ENCODE data around the gene KHDC4.
A peak's percentile ranks its signal among the peaks of the same experiment; 100 is the strongest.

The KHDC4 gene

DNA sequence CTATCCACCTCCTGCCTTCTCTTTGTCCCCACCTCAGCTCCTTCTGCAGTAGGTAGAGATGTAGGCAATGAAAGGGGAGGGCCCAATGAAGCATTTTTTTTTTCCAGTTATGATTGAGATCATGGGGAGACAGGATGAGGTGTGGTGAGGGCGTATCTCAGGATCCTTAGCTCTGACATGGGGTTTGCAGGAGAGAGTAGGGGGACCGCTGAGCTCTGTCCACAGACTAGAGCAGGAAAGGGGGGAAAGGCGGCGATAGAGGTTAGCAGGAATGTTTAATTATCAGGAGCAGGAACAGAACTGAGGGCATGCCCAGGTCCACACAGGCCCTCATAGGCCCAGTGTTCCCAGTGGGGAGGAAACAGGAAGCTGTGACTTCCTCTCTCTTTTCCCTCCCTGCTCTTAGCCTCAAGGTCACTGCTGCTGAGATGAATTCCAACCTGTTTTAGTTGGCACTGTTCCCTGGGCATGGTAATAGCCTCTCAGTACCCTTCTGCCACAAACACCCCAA lies 6.3 kb upstream of the KHDC4 start:
- H3K27ac ChIP-seq (ENCODE audit: extremely low read depth, low read depth, low read length) = peak overlapping the region; percentile 81
- H3K9me3 ChIP-seq (ENCODE audit: control insufficient read depth, insufficient read depth, low read depth, low read length) = no peaks in the 10 kb centered on the region
- H3K36me3 ChIP-seq (ENCODE audit: control insufficient read depth in 2 of 2, insufficient read depth in 1 of 2, low read length in 2 of 2) = no peaks in the 10 kb centered on the region
- POLR2A ChIA-PET = interaction anchor here (0.9 to 2.1 kb wide), 7 partner anchors 8 to 49 kb away, joined by 3 to 12 read pairs (median 5); partner anchors contain the start of gene ARHGEF2
- no peak overlapping the region for H3K4me3 ChIP-seq (ENCODE audit: low read depth, low read length)
- peaks cover 19% of the 10 kb centered on the region for H3K4me1 ChIP-seq (ENCODE audit: control insufficient read depth, insufficient read depth, low read length)
- CTCF ChIA-PET = interaction anchor here (0.7 to 5.3 kb wide), 7 partner anchors 38 to 189 kb away, joined by 3 to 104 read pairs (median 5); partner anchors contain the start of gene ARHGEF2
- TF ChIP-seq ZEB2 (tag by site-specific recombination; IDR thresholded peaks at IDR 0.05) = no peak; the same call in 1 of the 2 replicates
- TF ChIP-seq, protein P1, sequence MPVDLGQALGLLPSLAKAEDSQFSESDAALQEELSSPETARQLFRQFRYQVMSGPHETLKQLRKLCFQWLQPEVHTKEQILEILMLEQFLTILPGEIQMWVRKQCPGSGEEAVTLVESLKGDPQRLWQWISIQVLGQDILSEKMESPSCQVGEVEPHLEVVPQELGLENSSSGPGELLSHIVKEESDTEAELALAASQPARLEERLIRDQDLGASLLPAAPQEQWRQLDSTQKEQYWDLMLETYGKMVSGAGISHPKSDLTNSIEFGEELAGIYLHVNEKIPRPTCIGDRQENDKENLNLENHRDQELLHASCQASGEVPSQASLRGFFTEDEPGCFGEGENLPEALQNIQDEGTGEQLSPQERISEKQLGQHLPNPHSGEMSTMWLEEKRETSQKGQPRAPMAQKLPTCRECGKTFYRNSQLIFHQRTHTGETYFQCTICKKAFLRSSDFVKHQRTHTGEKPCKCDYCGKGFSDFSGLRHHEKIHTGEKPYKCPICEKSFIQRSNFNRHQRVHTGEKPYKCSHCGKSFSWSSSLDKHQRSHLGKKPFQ (tag by site-specific recombination; IDR thresholded peaks at IDR 0.05) = no peak
- TF ChIP-seq ZNF433 (tag by site-specific recombination; IDR thresholded peaks at IDR 0.05; ENCODE audit: low read depth) = no peak
- no peak for TF ChIP-seq GFI1B (tag by site-specific recombination; IDR thresholded peaks at IDR 0.05)
- no peak for TF ChIP-seq ZNF776 (tag by site-specific recombination; IDR thresholded peaks at IDR 0.05; ENCODE audit: borderline replicate concordance)
- no peak for TF ChIP-seq RBAK (tag by site-specific recombination; IDR thresholded peaks at IDR 0.05)
- no peak for TF ChIP-seq ZNF140 (tag by site-specific recombination; IDR thresholded peaks at IDR 0.05)
- no peak for TF ChIP-seq ZNF214 (tag by site-specific recombination; IDR thresholded peaks at IDR 0.05; ENCODE audit: borderline replicate concordance)
- no peak for TF ChIP-seq ZFP3 (tag by site-specific recombination; IDR thresholded peaks at IDR 0.05; ENCODE audit: low read depth)
- TF ChIP-seq ZNF239 (tag by site-specific recombination; IDR thresholded peaks at IDR 0.05) = no peak
- no peak for TF ChIP-seq GLIS2 (tag by site-specific recombination; IDR thresholded peaks at IDR 0.05)
- TF ChIP-seq ZNF416 (tag by site-specific recombination; IDR thresholded peaks at IDR 0.05) = no peak
- TF ChIP-seq, protein P2, sequence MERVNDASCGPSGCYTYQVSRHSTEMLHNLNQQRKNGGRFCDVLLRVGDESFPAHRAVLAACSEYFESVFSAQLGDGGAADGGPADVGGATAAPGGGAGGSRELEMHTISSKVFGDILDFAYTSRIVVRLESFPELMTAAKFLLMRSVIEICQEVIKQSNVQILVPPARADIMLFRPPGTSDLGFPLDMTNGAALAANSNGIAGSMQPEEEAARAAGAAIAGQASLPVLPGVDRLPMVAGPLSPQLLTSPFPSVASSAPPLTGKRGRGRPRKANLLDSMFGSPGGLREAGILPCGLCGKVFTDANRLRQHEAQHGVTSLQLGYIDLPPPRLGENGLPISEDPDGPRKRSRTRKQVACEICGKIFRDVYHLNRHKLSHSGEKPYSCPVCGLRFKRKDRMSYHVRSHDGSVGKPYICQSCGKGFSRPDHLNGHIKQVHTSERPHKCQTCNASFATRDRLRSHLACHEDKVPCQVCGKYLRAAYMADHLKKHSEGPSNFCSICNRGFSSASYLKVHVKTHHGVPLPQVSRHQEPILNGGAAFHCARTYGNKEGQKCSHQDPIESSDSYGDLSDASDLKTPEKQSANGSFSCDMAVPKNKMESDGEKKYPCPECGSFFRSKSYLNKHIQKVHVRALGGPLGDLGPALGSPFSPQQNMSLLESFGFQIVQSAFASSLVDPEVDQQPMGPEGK (tag by site-specific recombination; IDR thresholded peaks at IDR 0.05) = peak; percentile 59; the same call in 1 of the 2 replicates
- no peak for TF ChIP-seq ZNF670 (tag by site-specific recombination; IDR thresholded peaks at IDR 0.05; ENCODE audit: low read depth)
- TF ChIP-seq KLF1 (tag by site-specific recombination; IDR thresholded peaks at IDR 0.05) = peak; percentile 73
- TF ChIP-seq PRDM1 (tag by site-specific recombination; IDR thresholded peaks at IDR 0.05) = no peak; the same call in 1 of the 2 replicates
- peak; percentile 14; the same call in 1 of the 2 replicates for TF ChIP-seq ZNF394 (tag by site-specific recombination; IDR thresholded peaks at IDR 0.05; ENCODE audit: borderline replicate concordance)
- TF ChIP-seq ZNF16 (tag by site-specific recombination; IDR thresholded peaks at IDR 0.05; ENCODE audit: low read depth) = no peak
- TF ChIP-seq KLF7 (tag by site-specific recombination; IDR thresholded peaks at IDR 0.05; ENCODE audit: borderline replicate concordance) = no peak
- no peak for TF ChIP-seq ZNF211 (tag by site-specific recombination; IDR thresholded peaks at IDR 0.05; ENCODE audit: low read depth)
- TF ChIP-seq ZNF221 (tag by site-specific recombination; IDR thresholded peaks at IDR 0.05; ENCODE audit: borderline replicate concordance) = no peak
- TF ChIP-seq OVOL3 (tag by site-specific recombination; IDR thresholded peaks at IDR 0.05) = no peak; the same call in 1 of the 2 replicates
- TF ChIP-seq, protein P3, sequence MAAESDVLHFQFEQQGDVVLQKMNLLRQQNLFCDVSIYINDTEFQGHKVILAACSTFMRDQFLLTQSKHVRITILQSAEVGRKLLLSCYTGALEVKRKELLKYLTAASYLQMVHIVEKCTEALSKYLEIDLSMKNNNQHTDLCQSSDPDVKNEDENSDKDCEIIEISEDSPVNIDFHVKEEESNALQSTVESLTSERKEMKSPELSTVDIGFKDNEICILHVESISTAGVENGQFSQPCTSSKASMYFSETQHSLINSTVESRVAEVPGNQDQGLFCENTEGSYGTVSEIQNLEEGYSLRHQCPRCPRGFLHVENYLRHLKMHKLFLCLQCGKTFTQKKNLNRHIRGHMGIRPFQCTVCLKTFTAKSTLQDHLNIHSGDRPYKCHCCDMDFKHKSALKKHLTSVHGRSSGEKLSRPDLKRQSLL (tag by site-specific recombination; IDR thresholded peaks at IDR 0.05) = 0 out of 2 replicates have a peak, but pooled peaks have one; percentile 13
- TF ChIP-seq ZNF785 (tag by site-specific recombination; IDR thresholded peaks at IDR 0.05) = no peak
- TF ChIP-seq, protein P4, sequence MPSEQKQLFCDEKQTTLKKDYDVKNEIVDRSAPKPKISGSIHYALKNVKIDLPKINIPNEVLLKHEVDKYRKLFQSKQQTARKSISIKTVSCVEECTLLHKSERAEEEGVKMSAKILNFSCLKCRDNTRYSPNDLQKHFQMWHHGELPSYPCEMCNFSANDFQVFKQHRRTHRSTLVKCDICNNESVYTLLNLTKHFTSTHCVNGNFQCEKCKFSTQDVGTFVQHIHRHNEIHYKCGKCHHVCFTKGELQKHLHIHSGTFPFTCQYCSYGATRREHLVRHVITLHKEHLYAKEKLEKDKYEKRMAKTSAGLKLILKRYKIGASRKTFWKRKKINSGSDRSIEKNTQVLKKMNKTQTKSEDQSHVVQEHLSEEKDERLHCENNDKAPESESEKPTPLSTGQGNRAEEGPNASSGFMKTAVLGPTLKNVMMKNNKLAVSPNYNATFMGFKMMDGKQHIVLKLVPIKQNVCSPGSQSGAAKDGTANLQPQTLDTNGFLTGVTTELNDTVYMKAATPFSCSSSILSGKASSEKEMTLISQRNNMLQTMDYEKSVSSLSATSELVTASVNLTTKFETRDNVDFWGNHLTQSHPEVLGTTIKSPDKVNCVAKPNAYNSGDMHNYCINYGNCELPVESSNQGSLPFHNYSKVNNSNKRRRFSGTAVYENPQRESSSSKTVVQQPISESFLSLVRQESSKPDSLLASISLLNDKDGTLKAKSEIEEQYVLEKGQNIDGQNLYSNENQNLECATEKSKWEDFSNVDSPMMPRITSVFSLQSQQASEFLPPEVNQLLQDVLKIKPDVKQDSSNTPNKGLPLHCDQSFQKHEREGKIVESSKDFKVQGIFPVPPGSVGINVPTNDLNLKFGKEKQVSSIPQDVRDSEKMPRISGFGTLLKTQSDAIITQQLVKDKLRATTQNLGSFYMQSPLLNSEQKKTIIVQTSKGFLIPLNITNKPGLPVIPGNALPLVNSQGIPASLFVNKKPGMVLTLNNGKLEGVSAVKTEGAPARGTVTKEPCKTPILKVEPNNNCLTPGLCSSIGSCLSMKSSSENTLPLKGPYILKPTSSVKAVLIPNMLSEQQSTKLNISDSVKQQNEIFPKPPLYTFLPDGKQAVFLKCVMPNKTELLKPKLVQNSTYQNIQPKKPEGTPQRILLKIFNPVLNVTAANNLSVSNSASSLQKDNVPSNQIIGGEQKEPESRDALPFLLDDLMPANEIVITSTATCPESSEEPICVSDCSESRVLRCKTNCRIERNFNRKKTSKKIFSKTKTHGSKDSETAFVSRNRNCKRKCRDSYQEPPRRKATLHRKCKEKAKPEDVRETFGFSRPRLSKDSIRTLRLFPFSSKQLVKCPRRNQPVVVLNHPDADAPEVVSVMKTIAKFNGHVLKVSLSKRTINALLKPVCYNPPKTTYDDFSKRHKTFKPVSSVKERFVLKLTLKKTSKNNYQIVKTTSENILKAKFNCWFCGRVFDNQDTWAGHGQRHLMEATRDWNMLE (tag by site-specific recombination; conservative IDR thresholded peaks at IDR 0.05; ENCODE audit: low read depth) = peak; percentile 55
- no peak for TF ChIP-seq ZNF610 (tag by site-specific recombination; IDR thresholded peaks at IDR 0.05; ENCODE audit: borderline replicate concordance)
- no peak for TF ChIP-seq MEIS1 (CRISPR knock-in tag; IDR thresholded peaks at IDR 0.05; ENCODE audit: borderline replicate concordance)
- TF ChIP-seq SETDB1 (IDR thresholded peaks at IDR 0.05; ENCODE audit: insufficient read length, low read length) = no peak

Measured in HEK293 (cell line).